GM08714 (cell line): ENCODE measurements around the gene BNC2.

Source experiments
- H3K4me3 ChIP-seq: fragments of 200-500 bp; sonication (Bioruptor generic); 2 replicates; pipeline ENCODE4 v1.5.1; 2014; ENCODE audit warnings: mild to moderate bottlenecking, low read length, inconsistent platforms
- ZNF274 ChIP-seq: IDR thresholded peaks from 2 replicates; pipeline ENCODE4 v1.6.1; 2012; ENCODE audit warnings: mild to moderate bottlenecking, low read depth, low read length

BNC2 gene

DNA sequence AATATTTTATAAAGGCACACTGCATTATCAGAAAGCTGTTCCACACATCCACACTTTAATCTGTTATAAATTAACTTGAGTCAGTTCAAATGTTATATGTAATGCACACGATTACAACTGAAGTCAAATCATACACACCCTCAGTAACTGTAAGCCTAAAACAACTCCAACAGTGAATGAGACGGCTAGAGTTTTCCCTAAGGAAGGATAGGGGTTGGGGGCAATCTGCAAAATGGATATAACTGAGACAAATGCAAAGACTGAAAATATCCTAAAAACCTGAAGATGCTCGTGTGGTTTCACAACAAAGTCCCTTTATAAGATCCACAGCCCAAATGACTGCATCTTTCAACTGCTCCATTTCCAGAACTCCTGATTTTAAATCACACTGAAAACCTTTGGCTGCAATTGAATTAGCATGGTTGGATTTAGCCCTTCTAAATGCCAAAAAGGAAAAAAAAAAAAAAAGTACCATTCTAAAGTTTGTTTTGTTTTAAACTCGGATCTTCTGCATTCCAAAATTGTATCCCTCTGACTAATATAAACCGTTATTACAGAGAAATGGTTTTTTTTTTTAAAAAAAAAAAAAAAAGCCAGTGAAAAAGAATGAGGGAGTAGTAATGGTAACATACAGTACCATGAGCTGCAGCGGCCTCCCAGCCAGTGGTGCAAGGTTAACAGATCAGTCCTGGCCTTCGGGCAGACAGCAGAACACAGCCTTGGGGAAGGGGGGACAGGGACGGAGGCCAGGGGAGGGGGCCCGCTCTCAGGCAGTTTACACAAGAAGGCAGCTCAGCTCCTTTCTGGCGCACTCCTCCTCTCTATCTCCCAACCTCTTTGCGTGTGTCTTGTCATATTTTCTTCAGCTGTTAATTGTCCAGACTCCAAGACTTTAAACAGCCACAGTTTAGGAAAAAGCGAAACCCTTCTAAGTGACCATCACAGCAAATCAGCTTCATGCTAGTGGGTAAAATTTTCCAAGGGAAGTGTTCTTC lies 166.1 kb downstream of the BNC2 start:
- TF ChIP-seq ZNF274 = no peak
- no peak overlapping the region for H3K4me3 ChIP-seq

DNA sequence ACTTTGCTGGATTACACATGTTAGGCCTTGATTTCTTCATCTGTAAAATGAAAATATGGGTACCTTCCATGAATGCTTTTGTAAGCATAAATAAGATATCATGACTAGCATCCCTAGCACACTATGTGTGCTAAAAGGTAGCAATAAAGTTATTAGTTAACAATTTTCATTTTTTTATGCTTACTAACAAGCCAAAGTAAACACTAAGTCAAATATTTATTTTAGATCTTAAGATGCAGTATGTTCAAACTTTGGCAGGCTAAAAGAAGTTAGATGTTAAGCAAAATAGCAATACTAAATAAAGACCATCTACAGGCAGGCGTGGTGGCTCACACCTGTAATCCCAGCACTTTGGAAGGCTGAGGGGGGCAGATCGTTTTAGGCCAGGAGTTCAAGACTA lies 169.1 kb downstream of the BNC2 start:
- TF ChIP-seq ZNF274 = no peak
- H3K4me3 ChIP-seq = no peak overlapping the region

DNA sequence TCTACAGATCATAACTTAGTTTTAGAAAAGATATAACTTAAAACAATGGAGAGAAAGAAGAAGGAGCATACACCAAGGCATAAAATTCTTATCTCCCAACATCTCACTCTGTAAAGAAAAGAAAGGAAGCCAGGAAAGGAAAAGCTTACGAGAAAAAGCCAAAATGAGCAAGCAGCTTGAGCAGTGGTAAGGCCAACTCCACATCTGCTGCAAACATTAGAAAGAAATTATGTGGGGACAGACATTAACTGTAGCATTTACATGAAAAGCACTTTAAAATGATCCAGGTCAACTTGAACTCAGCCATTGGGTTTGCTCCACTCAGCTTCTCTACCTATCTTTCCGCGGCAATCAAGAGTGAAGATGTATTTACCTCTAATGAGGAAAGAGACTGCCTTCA lies 176.9 kb downstream of the BNC2 start:
- no peak overlapping the region for H3K4me3 ChIP-seq
- TF ChIP-seq ZNF274 = no peak

DNA sequence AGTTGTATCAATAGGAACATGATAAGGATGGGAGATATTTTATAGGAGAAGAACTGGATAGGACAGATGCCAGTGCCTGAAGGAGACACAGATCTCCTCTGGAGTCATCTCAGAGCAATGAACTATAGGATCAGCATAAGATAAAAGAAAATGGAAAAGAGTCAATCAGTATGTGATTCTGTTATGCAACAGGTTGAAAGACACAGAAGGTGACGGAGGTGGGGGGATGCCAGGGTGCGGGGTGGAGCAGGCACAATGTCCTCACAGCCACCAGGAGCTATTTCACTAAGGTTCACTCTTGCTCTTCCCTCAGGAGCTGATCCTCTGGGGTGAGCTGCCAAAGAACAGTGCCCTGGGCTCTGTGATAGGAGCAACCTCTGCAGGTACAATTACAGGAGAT lies 179.8 kb downstream of the BNC2 start:
- no peak for TF ChIP-seq ZNF274

DNA sequence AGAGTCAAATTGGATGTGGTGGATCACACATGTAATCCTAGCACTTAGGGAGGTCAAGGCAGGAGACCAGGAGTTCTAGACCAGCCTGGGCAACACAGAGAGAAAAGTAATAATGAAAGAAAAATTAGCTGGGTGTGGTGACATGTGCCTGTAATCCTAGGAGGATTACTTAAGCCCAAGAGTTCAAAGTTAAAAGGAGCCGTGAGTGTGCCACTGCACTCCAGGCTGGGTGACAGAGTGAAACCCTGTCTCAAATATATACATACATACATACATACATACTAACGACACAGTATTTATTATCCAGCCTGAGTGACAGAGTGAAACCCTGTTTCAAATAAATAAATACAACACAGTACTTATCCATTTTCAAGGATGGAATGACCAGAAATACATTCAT lies 180.3 kb downstream of the BNC2 start:
- no peak for TF ChIP-seq ZNF274
- H3K4me3 ChIP-seq = no peak overlapping the region

More for the DNA sequence above, 179.8 kb downstream of the BNC2 start:
- H3K4me3 ChIP-seq = no peak overlapping the region

DNA sequence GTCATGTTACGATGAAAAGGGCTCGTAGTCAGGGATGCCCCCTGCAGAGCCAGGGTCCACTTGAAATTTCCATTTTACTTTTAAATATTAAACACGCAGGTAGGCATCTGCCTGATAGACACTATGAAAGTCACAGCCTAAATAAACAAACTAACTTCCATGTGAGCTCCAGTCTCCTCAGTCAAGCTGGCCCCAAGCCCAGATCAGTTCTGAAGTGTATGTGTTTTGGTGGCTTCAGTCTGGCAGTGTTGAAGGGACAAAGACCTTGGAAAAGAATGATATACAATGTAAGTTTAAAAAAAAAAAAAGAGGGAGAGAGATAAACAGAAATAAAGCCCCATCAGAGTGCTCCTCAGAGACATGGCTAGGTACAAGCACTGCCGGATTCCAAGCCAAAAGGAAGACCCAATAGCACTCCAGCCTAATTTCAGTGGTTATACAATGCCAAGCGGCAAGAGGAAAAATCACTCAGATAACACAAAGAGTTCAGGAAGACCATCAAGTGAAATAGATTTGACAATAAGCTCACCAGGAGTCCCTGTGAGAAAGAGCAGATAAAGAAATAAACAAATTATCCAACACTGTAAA lies 181.0 kb downstream of the BNC2 start:
- no peak for TF ChIP-seq ZNF274
- no peak overlapping the region for H3K4me3 ChIP-seq

DNA sequence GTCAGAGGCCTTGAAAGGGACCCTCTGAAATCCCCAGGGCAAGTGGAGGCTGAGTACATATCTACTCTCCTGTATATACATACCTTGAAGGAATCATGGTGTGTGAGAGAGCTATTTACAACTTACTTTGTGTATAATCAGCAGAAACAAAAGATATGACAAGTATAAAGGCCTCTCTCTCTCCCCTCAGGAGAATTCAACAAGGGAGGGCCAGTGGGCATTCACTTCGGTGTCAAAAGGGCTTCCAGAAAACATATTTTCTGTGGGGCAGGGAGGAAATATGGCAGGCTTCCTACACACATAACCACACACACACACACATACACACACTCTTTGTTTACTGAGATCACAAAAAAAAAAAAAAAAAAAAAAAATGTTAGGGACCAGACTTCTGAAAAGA lies 181.7 kb downstream of the BNC2 start:
- no peak overlapping the region for H3K4me3 ChIP-seq
- TF ChIP-seq ZNF274 = no peak

DNA sequence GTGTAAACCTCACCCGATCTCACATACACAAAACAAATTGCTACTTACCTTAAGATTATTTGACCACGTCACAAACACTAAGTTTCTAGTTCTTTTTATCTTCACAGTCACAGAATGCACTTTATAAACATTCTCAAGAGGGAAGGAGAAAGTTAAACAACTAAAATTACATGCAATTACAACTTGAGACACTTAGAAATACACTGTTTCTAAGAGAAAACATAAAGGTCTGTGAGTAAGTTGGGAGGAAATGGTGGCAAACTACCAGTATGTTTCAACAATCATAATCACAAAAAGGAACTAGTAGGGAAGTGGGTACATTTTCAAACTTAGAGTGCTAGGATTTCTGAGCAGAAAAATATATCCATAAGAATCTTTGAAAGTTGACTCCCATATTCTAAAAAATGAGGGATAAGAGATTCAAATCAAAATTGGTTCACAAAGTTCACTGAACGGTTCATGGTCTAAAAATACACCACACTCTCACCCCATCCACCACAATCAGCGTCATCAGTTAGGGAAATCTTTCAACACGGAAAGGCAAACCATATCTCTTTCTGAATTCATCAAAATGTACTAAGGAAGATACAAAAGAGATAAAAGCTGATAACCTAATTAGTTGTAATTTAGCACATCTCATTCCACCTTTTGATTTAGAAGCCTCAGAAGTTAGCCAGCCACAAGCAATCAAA lies 182.6 kb downstream of the BNC2 start:
- TF ChIP-seq ZNF274 = no peak
- H3K4me3 ChIP-seq = no peak overlapping the region

DNA sequence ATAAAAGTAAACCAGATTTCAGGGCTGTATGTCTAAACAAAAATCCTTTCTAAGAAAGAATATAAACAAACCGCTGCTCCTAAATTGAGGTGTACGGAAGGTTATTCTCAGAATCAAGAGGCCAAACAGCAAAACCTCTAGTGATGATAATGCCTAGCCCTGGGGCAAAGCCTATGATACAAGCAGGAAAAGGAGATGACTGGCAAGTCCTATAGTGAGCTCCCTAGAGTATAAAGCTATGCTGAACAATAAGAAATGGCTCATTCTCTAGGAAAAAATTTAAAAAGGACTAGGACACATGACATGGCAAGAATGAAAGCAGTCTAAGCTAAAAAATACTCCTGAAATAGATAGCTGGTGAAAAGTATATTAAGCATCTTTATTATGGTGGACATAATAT lies 187.1 kb downstream of the BNC2 start:
- no peak for TF ChIP-seq ZNF274
- no peak overlapping the region for H3K4me3 ChIP-seq

DNA sequence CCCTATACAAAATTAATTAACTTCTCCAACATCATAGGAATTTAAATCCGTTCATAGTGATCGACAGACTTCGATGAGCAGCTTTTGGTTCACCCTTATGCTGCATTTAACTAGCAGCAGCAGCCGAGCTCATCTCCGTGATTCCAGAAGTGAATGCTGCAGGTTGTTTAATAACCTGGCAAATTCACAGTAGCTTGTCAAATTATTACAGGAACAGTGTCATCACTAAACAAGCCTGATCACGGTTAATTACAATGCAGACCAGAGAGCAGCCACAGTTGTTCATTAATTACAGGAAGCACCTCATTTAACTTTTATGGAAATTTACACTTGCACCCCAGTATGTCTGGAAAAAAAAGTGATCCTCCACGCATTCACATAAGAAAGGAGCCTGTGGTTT lies 188.2 kb downstream of the BNC2 start:
- no peak for TF ChIP-seq ZNF274
- no peak overlapping the region for H3K4me3 ChIP-seq

DNA sequence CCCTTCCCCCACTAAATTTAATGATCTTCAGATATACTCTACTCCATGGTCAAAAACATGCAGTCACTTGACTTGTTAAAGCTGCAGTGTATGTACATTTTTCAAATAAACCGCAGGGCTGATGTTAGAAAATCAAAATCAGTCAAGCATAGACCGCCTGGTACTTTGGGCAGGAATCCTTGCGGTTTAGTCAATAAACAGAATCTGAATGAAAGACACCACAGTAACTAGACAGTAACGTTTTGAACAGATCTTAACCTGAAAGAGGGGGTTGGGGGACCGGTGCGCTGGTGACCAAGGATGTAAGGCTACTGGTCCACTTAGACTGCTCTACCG lies 188.8 kb downstream of the BNC2 start:
- no peak overlapping the region for H3K4me3 ChIP-seq
- no peak for TF ChIP-seq ZNF274

DNA sequence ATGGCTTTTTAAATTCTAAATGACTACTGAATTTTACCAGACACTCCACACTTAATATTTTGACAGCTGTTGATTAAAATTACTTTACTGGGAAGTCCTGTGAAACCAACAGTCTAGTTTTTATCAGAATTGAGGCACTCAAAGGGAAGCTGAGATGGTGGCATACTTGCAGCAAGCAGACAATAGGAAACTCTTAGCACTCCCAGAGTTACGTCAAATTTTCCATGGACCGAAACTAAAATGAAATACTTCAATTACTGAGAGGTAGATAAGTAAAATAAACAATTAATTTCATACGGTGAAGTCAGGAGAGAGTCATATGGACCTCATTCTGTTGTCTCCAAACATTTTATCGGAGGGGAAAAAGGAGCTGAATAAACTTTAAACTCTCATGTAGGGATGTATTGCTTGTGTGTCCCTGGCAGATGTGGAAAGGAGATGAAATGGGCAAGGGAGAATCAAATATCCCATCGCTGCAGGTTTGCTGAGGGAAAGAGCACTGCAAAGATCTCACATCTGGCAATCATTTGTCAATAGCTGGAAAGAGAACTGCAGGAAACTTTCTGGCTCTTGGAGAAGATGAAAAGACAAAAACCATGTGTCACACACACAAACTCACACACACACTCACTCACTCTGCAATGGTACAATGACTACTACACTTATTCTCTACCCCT lies 189.4 kb downstream of the BNC2 start:
- no peak for TF ChIP-seq ZNF274
- H3K4me3 ChIP-seq = no peak overlapping the region

DNA sequence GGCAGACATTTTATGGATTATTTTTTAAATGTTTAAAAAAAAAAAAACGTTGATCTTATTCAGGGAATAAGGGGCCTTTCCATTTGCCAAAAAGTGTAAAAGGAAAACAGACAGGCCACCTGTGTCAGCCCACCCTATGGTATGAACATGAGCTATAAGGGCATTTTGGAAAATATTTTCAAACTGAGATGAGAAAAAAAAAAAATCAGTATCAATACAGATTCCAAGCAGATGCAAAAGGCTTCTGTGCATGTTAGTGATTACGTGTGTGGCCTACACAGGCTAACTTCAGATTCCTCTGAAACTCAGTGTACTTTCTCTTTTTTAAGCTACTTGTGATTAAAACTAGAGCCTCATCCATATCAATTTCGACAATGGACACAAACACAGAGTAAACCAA lies 189.9 kb downstream of the BNC2 start:
- H3K4me3 ChIP-seq = no peak overlapping the region
- TF ChIP-seq ZNF274 = no peak

DNA sequence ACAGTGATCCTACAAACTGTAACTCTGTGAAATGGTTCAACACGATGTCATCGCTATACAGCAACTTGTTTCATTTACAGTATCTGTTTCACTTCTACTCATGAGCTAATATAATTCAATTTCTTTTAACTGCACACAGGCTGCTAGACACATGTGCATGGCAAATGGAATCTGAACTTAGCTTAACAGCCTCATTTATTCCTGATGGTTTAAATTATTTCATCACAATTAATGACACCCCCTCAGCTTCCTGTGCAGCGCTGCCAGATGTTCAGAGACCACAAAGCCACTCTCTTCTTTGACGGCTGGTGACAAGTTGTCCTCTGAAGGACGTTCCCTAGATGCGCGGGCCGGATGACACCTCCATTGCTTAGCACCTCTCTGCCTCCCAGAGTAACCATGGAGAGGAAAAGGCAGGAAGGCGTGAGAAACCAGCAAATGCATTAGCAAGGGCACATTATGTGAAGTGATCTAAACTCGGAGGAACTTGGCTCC lies 191.1 kb downstream of the BNC2 start:
- H3K4me3 ChIP-seq = no peak overlapping the region
- no peak for TF ChIP-seq ZNF274
